Neural crest cell (in vitro differentiated cells): ENCODE measurements around the gene MAP3K7CL. TPM values are rescaled to one million over a fixed set of nuclear protein-coding genes. Genes with fewer than 3 reads are reported as not detected.

Source experiments
- DNase-seq: peaks from one replicate; pipeline ENCODE4 v3.0.0; 2021; ENCODE audit warnings: low read depth, mixed read lengths, low spot score
- H3K27ac Mint-ChIP-seq: one replicate; pipeline ENCODE4 v1.8.0; 2021; ENCODE audit warnings: mild to moderate bottlenecking, mixed read lengths; ENCODE audit not compliant: unreplicated experiment
- H3K27me3 Mint-ChIP-seq: 2 replicates; pipeline ENCODE4 v1.8.0; 2021; ENCODE audit warnings: low read depth, mild to moderate bottlenecking, mixed read lengths
- H3K36me3 Mint-ChIP-seq: 2 replicates; pipeline ENCODE4 v1.8.0; 2021; ENCODE audit warnings: low read depth, mild to moderate bottlenecking, mixed read lengths
- H3K4me1 Mint-ChIP-seq: 2 replicates; pipeline ENCODE4 v1.8.0; 2021; ENCODE audit warnings: mixed read lengths
- H3K4me3 Mint-ChIP-seq: one replicate; pipeline ENCODE4 v1.8.0; 2021; ENCODE audit warnings: mild to moderate bottlenecking, mixed read lengths
- H3K9me3 Mint-ChIP-seq: 2 replicates; pipeline ENCODE4 v1.8.0; 2021; ENCODE audit warnings: mixed read lengths
- total RNA-seq: library from RNA; stranded (reverse); gene quantifications from 2 replicates; pipeline ENCODE4 v1.2.1, GENCODE V29; 2021
- TF ChIP-seq, protein P1 (sequence below): fragments of 200-600 bp; sonication (generic); conservative IDR thresholded peaks from 2 replicates; pipeline ENCODE4 v1.5.0; 2021; ENCODE audit warnings: antibody characterized with exemption, mild to moderate bottlenecking

MAP3K7CL gene
- total RNA-seq, 1 donor from 2014 or later: not detected

- no peak for DNase-seq
- Mint-ChIP-seq H3K27ac (no peak overlapping the region), H3K27me3 (peaks cover 4% of the 10 kb centered on the region), H3K4me3 (no peak overlapping the region), H3K9me3 (no peaks in the 10 kb centered on the region), H3K4me1 (peaks cover 7% of the 10 kb centered on the region), H3K36me3 (no peaks in the 10 kb centered on the region)
- TF ChIP-seq, protein P1, sequence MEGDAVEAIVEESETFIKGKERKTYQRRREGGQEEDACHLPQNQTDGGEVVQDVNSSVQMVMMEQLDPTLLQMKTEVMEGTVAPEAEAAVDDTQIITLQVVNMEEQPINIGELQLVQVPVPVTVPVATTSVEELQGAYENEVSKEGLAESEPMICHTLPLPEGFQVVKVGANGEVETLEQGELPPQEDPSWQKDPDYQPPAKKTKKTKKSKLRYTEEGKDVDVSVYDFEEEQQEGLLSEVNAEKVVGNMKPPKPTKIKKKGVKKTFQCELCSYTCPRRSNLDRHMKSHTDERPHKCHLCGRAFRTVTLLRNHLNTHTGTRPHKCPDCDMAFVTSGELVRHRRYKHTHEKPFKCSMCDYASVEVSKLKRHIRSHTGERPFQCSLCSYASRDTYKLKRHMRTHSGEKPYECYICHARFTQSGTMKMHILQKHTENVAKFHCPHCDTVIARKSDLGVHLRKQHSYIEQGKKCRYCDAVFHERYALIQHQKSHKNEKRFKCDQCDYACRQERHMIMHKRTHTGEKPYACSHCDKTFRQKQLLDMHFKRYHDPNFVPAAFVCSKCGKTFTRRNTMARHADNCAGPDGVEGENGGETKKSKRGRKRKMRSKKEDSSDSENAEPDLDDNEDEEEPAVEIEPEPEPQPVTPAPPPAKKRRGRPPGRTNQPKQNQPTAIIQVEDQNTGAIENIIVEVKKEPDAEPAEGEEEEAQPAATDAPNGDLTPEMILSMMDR: no peak
These were observed 8.7 kb upstream of the MAP3K7CL start for GRCh38 chr21:29121759-29122158.

- H3K9me3 Mint-ChIP-seq: peaks cover 7% of the 10 kb centered on the region
These were observed 5.8 kb upstream of the MAP3K7CL start for GRCh38 chr21:29124645-29125044.

GRCh38 chr21:29125191-29125590 is 5.3 kb upstream of the MAP3K7CL start:
- Mint-ChIP-seq H3K27me3 (peaks cover 4% of the 10 kb centered on the region), H3K4me1 (no peaks in the 10 kb centered on the region), H3K27ac (no peak overlapping the region), H3K36me3 (peaks cover 3% of the 10 kb centered on the region), H3K4me3 (no peak overlapping the region), H3K9me3 (peaks cover 10% of the 10 kb centered on the region)
- DNase-seq: no peak
- TF ChIP-seq, protein P1: no peak

More at GRCh38 chr21:29124645-29125044, 5.8 kb upstream of the MAP3K7CL start:
- DNase-seq: no peak
- H3K27ac Mint-ChIP-seq: no peak overlapping the region
- TF ChIP-seq, protein P1: no peak
- H3K36me3 Mint-ChIP-seq: no peaks in the 10 kb centered on the region
- peaks cover 4% of the 10 kb centered on the region for H3K27me3 Mint-ChIP-seq
- H3K4me1 Mint-ChIP-seq: no peaks in the 10 kb centered on the region
- H3K4me3 Mint-ChIP-seq: no peak overlapping the region

DNA sequence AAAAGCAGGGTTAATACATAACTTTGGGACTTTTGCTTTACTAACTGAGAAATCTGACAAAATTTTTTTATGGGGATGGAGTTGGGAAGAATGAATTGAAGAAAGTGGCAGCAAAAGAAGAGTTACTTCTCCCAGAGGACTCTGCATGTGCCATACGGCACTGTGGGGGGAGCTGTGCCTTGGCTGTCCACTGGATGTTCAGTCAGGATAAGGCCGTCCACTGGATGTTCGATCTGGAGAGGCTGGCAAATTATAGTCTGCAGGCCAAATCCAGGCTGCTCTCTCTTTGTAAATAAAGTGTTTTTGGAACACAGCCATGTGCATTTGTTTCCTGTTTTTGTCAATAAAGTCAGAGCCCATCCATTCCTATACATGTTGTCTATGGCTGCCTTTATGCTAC is 4.5 kb upstream of the MAP3K7CL start:
- peaks cover 4% of the 10 kb centered on the region for H3K27me3 Mint-ChIP-seq
- TF ChIP-seq, protein P1: no peak
- no peak for DNase-seq
- no peaks in the 10 kb centered on the region for H3K4me1 Mint-ChIP-seq
- H3K9me3 Mint-ChIP-seq: peaks cover 10% of the 10 kb centered on the region
- peaks cover 3% of the 10 kb centered on the region for H3K36me3 Mint-ChIP-seq
- no peak overlapping the region for H3K27ac Mint-ChIP-seq
- no peak overlapping the region for H3K4me3 Mint-ChIP-seq

- no peaks in the 10 kb centered on the region for H3K4me1 Mint-ChIP-seq
- peaks cover 3% of the 10 kb centered on the region for H3K36me3 Mint-ChIP-seq
- H3K4me3 Mint-ChIP-seq: no peak overlapping the region
- DNase-seq: no peak
- H3K9me3 Mint-ChIP-seq: peaks cover 10% of the 10 kb centered on the region
- H3K27ac Mint-ChIP-seq: no peak overlapping the region
- TF ChIP-seq, protein P1: no peak
- no peaks in the 10 kb centered on the region for H3K27me3 Mint-ChIP-seq
These were observed 2.8 kb downstream of the MAP3K7CL start for GRCh38 chr21:29133241-29133640.

- TF ChIP-seq, protein P1: no peak
- H3K27me3 Mint-ChIP-seq: no peaks in the 10 kb centered on the region
- no peaks in the 10 kb centered on the region for H3K4me1 Mint-ChIP-seq
- no peak overlapping the region for H3K27ac Mint-ChIP-seq
- no peak for DNase-seq
- H3K36me3 Mint-ChIP-seq: peaks cover 3% of the 10 kb centered on the region
- H3K4me3 Mint-ChIP-seq: no peak overlapping the region
- H3K9me3 Mint-ChIP-seq: peaks cover 8% of the 10 kb centered on the region
These were observed 3.4 kb downstream of the MAP3K7CL start for GRCh38 chr21:29133796-29134195.
